HT1080 (cell line): ENCODE data around the gene OLIG1. TPM values are rescaled to one million over a fixed set of nuclear protein-coding genes. Genes with fewer than 3 reads are reported as not detected.

Experiments used
- DNase-seq: peaks from one replicate; pipeline ENCODE4 v3.0.0-alpha.2; 2015; ENCODE audit warnings: low read depth
- total RNA-seq: library from RNA; depleted of rRNA; stranded (reverse); fragments of >200 nt; shearing (Covaris generic); gene quantifications from 2 replicates; pipeline ENCODE4 v1.2.3, GENCODE V29; 2014; rRNA removed

The OLIG1 gene
- total RNA-seq, 1 experiment from 2014 or later: not detected

DNA sequence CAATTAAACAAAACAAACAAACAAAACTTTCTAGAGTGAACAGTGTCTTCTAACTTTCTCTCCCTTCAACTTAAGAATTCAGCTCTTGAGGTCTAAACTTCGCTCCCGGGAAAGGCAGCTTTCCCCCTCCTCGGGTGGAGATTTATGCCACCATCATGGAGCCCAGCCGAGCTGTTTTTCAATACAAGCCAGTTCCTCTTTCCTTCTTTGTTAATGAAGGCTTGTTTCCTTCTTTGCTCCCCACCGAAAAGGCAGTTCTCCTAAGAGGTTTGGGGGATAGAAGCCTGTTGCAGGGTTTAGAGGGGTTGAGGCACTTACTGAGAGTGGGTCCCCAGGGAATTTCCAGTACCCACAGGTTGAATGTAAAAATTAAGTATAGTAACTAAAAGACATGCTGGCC is 26.5 kb downstream of the OLIG1 start:
- no peak for DNase-seq

DNA sequence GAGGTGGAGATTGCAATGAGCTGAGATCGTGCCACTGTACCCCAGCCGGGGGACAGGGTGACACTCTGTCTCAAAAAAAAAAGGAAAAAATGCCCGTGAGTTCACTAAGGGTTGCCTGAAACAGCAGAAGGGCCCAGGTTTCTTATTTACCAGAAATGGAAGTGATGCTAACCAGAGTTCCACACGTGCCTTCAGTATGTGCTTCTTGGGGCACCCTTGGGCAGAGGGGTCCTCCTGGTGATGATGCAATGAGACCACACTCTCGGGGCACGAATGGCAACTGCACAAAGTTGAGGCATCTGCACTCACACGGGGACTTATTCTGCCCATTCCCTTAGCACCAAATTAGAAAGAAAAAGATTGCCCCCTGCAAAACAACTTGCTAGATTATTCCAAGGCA is 29.2 kb downstream of the OLIG1 start:
- no peak for DNase-seq

DNA sequence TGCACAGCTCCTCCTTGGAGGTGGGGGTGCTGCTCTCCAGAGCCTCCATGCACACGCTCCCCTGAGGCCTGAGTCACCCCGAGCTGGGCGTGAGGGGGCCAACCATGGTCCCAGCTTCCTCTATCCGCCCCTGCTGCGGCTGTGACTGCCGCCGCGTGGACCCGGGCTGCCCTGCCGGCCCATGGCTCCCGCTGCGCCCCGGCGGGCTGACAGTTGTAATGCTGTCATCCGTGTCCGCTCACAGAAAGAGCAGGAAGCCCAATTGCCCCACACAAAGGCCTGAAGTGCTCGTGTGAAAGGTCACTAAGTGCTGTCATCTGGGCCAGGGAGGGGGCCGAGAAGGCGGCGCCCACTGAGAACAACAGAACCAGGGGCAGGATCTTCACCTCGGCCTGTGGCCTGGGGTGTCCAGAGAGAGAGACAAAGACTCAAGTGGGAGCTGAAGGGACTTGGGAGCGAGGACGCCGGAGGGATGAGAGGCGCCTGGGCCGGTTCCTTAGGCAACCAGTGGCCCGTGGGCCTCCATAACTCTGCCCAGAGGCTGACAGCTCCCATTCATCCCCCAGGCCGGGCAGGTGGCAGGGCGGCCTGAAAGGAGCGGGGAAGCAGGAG is 31.5 kb downstream of the OLIG1 start:
- DNase-seq: no peak

DNA sequence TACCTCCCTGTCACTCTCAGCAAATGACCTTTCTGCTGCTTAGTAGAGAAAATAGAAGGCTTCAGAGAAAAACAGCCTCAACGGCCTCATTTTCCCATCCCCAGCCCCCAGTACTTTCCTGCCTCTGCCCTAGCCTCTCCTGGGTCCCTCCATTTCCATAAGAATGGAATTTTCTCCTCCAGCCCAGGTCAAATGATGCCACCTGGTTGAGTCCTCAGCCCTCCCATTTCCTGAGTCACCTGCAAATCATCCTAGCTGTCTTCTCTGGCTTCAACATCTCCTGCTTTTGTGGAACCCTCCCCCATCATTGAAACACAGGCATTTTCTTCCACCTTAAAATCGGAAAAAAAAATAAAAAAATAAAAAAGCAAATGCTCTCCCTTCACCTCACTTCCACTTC is 35.1 kb downstream of the OLIG1 start:
- DNase-seq: no peak

DNA sequence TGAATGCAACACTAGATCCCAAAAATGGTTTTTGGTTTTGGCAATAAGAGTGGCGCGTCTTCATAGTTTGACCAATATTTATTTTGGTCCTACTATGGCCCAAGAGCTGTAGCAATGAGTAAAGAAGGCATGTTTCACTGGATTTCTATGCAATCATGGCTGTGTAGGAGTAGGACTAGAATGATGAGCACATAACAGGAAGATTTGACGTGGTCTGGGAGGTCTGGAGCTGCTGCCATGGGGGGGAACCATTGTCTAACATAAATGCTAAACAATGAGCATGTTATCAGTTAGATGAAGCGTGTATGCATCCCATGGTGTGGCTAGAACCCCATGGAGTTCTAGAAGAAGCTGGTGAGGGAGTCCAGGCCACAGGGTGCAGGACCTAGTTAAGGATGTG is 38.3 kb downstream of the OLIG1 start:
- no peak for DNase-seq

DNA sequence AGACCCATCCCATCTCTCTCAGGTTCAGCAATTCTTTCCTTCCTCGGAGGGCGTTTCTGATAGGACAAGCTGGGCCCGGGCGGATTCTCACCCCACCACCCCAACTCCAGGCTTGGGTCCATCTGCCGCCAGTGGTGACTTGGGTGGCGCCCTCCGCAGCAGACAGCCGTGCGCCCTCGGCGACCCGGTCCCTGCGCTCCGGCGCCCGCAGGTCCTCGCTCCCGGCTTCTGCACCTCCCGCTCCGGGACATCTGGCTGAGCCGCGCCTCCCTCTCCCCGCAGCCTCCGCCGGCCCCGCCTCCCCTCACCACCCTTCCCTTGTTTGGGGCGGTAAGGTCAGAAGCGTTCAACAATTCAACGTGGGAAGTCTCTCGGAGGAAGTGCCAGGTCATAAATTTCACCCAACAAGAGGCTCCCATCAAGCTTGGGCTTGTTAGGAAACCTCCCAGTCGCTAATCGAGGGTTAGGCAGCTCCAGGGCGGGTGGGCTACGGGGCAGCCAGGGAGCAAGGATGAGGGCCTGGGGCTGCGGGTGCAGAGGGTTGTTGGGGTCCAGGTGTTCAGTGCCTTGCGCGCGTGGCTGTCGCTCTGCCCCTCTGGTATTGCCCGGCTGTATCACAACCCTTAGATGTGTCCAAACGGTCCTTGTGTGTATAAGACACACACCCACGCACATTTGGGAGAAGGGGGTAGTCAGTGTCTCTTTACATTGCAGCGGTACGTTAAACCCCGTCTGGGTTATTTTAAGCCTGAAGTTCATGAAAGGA is 39.8 kb downstream of the OLIG1 start:
- DNase-seq: no peak

DNA sequence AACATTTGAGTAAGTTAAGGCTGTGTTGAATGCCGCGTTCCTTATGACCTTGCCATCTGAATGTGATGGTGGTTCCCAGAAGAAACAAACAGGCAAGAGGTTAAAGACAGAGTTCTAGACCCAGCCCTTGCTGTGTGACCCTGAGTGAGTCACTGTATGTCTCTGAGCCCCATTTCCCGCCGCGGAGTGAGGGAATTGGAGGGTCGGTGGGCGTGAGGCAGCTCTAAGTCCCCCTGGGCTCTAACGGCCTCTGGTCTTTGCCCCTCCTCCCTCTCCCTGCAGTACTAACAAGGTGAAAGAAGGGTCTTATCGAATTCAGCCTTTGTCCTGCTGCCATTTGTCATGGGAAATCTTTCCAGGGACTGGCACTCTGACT is 40.4 kb downstream of the OLIG1 start:
- no peak for DNase-seq

DNA sequence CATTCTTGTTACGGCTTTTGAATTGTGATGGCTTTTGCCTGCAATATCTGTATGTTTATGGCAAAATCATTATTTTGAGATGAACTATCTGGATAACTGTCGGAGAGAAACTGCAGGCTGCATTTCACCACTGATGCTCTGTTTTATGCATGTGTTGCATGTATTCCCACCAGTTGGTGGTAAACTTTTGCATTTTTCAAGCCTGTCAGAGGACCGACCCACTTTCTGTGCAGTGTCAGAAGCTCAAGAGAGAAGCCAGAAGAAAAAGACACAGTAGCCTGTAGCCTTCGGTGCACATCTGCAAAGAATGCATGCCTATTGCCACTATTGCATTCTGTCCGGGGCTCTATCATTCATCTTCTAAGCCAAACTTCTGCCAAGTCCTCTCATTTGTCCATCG is 41.6 kb downstream of the OLIG1 start:
- no peak for DNase-seq

DNA sequence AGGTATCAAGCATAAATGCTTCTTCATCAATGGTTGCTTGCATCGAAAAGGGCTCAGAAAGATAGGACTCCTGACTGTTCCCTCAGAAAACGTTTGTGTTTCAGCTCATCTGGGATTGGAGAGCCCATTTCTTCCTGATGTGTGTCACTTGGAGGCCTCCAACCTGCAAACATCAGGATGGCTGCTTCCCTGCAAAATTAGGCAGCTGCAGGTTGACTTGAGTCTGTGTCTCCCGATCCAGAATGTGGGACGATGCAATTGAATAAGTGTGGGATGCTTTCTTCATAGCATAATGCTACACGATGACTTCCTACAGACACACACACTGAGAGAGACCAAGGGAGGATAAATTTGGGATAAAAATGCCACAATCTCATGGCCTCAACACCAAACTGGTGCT is 42.2 kb downstream of the OLIG1 start:
- no peak for DNase-seq

DNA sequence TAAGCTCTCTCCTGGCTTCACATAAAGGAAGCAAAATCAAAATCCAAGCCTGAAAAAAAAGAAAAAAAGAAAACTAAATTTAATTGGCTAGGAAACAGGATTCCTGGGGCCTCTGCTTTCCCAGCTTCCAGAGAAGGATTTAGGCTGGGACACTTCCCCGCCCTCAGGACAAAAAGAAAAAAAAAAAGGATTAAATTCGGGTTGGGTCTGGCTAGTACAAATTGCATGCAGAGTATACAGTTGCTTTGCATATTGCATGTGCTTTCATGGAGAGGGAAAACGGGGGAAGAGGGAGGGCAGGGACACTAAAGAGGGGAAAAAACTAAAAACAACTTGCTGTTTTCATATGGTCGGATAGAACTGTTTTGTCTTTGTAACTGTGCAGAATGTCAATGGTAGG is 42.7 kb downstream of the OLIG1 start:
- DNase-seq: no peak

DNA sequence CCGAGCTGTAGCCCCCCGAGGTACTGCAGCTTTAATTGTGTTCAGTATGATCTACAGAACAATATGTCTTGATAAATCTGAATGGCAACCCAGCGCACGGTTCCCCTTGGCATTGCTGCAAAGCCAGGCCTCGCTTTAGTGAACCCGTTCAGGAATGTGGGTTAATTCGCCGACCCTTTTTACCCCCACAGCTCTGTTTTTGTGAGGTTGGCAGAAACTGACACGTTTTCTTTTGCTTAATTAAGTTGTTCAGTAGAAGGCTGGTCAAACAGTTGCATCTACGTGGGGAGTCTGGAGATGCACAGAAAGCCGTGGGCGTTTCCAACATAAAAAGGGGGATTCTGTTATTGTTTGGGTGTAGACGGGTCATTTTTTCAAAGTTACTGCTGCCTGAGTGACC is 43.2 kb downstream of the OLIG1 start:
- DNase-seq: no peak

DNA sequence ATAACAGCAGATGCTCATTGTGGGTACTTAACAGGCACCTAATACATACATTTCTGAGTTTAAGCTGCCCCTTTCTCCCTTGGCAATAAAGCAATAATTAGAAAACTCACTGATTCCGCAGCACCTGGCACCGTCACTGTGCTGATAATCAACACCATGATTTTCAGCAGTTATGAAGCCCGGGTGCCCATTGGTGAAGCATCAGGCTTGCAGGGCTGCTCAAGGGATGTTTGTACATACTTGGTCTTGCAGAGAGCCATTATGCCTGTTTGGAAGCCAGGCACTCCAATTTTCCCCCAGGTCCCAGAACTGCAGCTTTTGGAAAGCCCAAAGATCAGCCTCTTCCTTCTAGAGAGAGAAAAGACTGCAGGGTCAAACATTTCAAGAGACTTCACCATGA is 44.3 kb downstream of the OLIG1 start:
- DNase-seq: no peak

DNA sequence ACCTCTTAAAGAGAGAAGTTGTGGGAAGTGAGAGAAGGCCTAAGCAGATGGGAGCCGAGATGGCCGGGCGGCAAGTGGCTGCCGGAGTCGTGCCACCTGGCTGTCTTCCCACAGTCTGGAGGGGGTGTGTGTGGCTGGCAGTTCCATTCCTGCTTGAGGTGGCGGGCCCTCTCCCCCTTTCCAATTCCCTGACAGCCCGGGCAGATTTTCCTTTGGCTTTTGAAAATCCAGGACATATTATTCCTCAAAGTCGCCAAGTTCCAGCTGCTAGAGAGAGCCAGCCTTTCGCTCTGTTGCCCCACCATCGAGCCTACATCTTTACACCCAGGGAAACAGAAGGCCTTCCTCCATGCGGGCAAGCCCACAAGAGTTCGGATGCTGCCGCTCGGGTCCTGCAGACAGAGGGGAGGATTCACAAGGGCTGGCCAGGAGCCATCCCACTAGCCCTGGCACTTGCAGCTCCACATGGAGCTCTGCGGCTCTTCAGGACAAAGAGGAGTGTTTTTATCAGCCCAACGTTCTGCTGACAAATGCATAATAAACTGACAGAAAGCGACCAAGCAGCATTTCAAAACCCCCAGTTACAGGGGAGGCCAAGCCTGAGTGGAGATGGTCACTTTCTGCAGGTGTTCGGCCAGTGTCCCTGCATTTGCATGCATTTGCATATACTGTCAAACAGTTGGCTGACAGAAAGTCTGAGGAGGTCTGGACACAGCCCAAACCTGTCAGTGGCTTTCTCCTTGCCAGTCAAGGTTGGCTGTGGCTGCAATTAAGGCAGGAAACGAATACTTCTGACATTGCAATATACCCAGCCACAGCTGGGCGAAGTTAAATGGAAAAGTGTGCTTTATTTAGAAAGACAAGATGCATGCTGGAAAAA is 45.9 kb downstream of the OLIG1 start:
- DNase-seq: no peak

DNA sequence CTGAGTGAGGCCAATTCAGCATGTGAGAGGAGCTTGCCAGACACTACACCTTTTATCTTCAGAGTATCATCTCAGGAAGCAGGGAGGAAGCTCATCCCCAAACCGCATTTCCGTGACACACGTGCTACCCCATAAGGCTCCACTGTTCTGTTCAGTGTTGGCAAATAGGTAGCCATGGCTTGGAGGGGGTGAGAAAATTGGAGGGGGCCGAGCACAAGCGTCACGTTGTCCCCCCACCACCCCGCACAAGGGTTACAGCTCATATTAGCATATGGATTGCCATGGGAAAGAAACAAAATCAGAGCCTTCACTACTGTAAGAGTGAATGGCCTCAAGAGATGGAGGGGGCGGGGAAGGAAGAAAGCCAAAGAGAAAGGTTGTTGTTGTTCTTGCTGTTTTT is 46.7 kb downstream of the OLIG1 start:
- DNase-seq: no peak

DNA sequence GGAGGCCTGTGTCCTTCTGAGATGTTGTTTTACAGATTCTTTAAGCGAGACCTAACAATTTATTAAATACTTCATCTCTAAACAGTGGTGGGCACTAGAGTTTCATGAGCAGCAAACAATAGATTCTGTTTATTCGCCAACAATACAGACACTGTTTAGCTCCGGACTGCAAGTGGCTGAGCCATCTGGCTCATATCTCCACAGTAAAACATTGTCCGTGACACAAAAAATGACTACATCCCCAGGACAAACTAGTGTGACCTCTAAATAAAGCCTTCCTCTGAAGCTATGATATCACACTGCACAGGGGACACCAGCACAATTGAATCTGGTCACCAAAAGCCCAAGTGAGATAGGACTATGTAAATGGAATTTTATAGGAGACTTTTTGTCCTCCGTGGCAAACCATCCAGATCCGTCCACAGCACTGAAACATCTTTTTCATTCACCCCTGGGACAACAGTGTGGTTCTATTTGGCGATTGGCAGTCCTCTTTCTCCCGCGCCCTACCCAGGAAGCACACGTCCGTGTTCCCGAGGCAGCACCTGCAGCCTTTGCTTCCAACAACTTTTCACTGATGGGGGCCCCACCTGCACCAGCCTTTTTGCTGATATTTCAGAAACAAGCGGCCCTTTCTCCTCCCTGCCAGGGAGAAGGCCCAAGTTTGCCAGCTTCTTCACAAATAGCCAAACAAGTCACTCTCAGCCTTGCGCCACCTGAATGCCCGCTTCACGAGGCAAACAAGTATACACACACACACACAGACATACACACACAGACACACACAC is 47.4 kb downstream of the OLIG1 start:
- DNase-seq: no peak

Other genes with a start within 250 kb of the OLIG1 start
- not detected in 2 replicates for gene OLIG2, start 44.2 kb upstream of the OLIG1 start, total RNA-seq
- gene IFNAR2, start 159.8 kb downstream of the OLIG1 start, total RNA-seq: 2.0 and 3.1 TPM in 2 replicates
- 21.4 and 30.4 TPM in 2 replicates for gene IL10RB, start 196.2 kb downstream of the OLIG1 start, total RNA-seq